ENCODE results near the gene ABLIM1. TPM values are rescaled to one million over a fixed set of nuclear protein-coding genes. Genes with fewer than 3 reads are reported as not detected.
A peak's percentile ranks its signal among the peaks of the same experiment; 100 is the strongest.

Gene ABLIM1
- total RNA-seq, 1 donor from 2014 or later, result 105 TPM

- Mint-ChIP-seq H3K27ac (no peak overlapping the region), H3K9me3 (no peaks in the 10 kb centered on the region), H3K4me3 (no peak overlapping the region), H3K36me3 (no peaks in the 10 kb centered on the region), H3K4me1 (peaks cover 35% of the 10 kb centered on the region), H3K27me3 (ENCODE audit: low read depth) (peaks cover 24% of the 10 kb centered on the region)
- TF ChIP-seq, protein P1, sequence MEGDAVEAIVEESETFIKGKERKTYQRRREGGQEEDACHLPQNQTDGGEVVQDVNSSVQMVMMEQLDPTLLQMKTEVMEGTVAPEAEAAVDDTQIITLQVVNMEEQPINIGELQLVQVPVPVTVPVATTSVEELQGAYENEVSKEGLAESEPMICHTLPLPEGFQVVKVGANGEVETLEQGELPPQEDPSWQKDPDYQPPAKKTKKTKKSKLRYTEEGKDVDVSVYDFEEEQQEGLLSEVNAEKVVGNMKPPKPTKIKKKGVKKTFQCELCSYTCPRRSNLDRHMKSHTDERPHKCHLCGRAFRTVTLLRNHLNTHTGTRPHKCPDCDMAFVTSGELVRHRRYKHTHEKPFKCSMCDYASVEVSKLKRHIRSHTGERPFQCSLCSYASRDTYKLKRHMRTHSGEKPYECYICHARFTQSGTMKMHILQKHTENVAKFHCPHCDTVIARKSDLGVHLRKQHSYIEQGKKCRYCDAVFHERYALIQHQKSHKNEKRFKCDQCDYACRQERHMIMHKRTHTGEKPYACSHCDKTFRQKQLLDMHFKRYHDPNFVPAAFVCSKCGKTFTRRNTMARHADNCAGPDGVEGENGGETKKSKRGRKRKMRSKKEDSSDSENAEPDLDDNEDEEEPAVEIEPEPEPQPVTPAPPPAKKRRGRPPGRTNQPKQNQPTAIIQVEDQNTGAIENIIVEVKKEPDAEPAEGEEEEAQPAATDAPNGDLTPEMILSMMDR (IDR thresholded peaks at IDR 0.05; ENCODE audit: unreplicated experiment), result no peak
- DNase-seq (ENCODE audit: low spot score in 2 of 2, unreplicated experiment in 2 of 2), result no peak
Observed at GRCh38 chr10:114626841-114627240, 31.2 kb downstream of the ABLIM1 start.

DNA sequence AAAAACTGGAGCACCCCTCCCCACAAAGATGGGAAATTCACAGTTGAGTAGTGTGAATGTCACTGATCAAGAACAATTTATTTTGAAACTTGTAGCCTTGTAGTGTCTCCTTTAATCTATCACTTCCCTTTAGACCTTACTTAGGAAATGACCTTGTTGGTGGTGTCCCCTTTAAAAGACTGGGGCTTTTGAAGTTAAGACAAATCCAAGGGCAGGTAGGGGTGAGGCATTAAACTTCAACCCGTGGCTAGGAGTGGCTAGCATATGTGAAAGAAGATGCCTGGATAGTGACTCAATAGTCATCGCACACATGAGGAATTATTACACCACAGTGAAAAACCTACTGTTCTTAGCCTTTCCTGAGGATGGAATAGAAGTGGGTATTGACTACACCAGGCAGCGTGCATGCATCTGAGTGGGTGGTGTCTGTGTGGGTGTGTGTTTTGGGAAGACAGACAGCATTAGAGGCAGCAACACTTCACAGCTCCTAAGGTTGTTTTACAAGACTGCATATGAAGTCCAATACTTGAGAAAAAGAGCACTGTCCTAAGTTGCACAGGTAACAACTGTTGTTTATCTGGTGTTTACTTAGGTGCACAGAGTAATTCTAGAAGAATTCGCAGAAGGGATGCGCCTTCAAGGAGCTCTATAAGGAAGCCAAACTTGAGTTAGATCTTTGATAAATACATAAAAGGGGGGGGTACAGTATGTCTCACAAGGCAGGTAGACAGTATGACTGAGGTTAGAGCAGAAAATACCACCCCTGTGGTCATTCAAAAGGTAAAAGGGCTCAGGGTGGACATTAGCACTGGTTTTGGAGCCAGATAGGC is 32.9 kb downstream of the ABLIM1 start:
- peaks cover 19% of the 10 kb centered on the region for H3K4me1 Mint-ChIP-seq
- no peak for DNase-seq (ENCODE audit: low spot score in 2 of 2, unreplicated experiment in 2 of 2)
- no peaks in the 10 kb centered on the region for H3K36me3 Mint-ChIP-seq
- no peak overlapping the region for H3K27ac Mint-ChIP-seq
- H3K27me3 Mint-ChIP-seq (ENCODE audit: low read depth), result peaks cover 8% of the 10 kb centered on the region
- TF ChIP-seq, protein P1 (IDR thresholded peaks at IDR 0.05; ENCODE audit: unreplicated experiment), result no peak
- H3K9me3 Mint-ChIP-seq, result no peaks in the 10 kb centered on the region
- no peak overlapping the region for H3K4me3 Mint-ChIP-seq

GRCh38 chr10:114624422-114624821 is 33.7 kb downstream of the ABLIM1 start:
- Mint-ChIP-seq H3K36me3 (no peaks in the 10 kb centered on the region), H3K9me3 (no peaks in the 10 kb centered on the region), H3K4me3 (no peak overlapping the region), H3K4me1 (peaks cover 17% of the 10 kb centered on the region), H3K27me3 (ENCODE audit: low read depth) (peaks cover 6% of the 10 kb centered on the region), H3K27ac (no peak overlapping the region)
- TF ChIP-seq, protein P1 (IDR thresholded peaks at IDR 0.05; ENCODE audit: unreplicated experiment), result no peak
- no peak for DNase-seq (ENCODE audit: low spot score in 2 of 2, unreplicated experiment in 2 of 2)

GRCh38 chr10:114623661-114624294 is 34.3 kb downstream of the ABLIM1 start:
- H3K27ac Mint-ChIP-seq, result peak overlapping the region; percentile 68
- no peaks in the 10 kb centered on the region for H3K9me3 Mint-ChIP-seq
- H3K27me3 Mint-ChIP-seq (ENCODE audit: low read depth), result peaks cover 1% of the 10 kb centered on the region
- TF ChIP-seq, protein P1 (IDR thresholded peaks at IDR 0.05; ENCODE audit: unreplicated experiment), result no peak
- peaks cover 17% of the 10 kb centered on the region for H3K4me1 Mint-ChIP-seq
- no peak for DNase-seq (ENCODE audit: low spot score in 2 of 2, unreplicated experiment in 2 of 2)
- H3K4me3 Mint-ChIP-seq, result no peak overlapping the region
- H3K36me3 Mint-ChIP-seq, result no peaks in the 10 kb centered on the region

- Mint-ChIP-seq H3K36me3 (no peaks in the 10 kb centered on the region), H3K4me1 (peaks cover 17% of the 10 kb centered on the region), H3K27me3 (ENCODE audit: low read depth) (no peaks in the 10 kb centered on the region), H3K4me3 (no peak overlapping the region), H3K27ac (no peak overlapping the region), H3K9me3 (no peaks in the 10 kb centered on the region)
- TF ChIP-seq, protein P1 (IDR thresholded peaks at IDR 0.05; ENCODE audit: unreplicated experiment), result no peak
- DNase-seq (ENCODE audit: low spot score in 2 of 2, unreplicated experiment in 2 of 2), result no peak
Observed at GRCh38 chr10:114623155-114623554, 34.9 kb downstream of the ABLIM1 start.
